ENCODE data around the gene ZCCHC14.

- TF ChIP-seq TP53 (CRISPR knock-in tag; IDR thresholded peaks at IDR 0.05) = no peak
- TF ChIP-seq CEBPB (IDR thresholded peaks at IDR 0.05) = no peak
- no peak for TF ChIP-seq EP300 (IDR thresholded peaks at IDR 0.05)
- no peak for TF ChIP-seq CTCF (IDR thresholded peaks at IDR 0.05)
- TF ChIP-seq CHD4 (IDR thresholded peaks at IDR 0.05; ENCODE audit: borderline replicate concordance) = no peak
- TF ChIP-seq RAD21 (conservative IDR thresholded peaks at IDR 0.05 in 1 of 2, IDR thresholded peaks at IDR 0.05 in 1 of 2) = no peak
- TF ChIP-seq ZSCAN20 (CRISPR knock-in tag; IDR thresholded peaks at IDR 0.05) = no peak
These were observed 50.8 kb downstream of the ZCCHC14 start for GRCh38 chr16:87441886-87442580.

Measured in A549 (cell line).